Dedifferentiated amniotic fluid mesenchymal stem cell (primary cell): ENCODE measurements around the gene JAM2.
A peak's percentile ranks its signal among the peaks of the same experiment; 100 is the strongest.
"Not testable (repeated sequence)": the region's sequence is repeated elsewhere in the genome, so short reads cannot be mapped to it uniquely, and the experiment has no call there.

ENCODE experiments used
- DNase-seq: peaks from one replicate; pipeline ENCODE4 v3.0.0-alpha.2; 2016; ENCODE audit errors: extremely low spot score

Gene JAM2

GRCh38 chr21:25646474-25646873 lies 7.4 kb downstream of the JAM2 start:
- DNase-seq: no peak

- DNase-seq: no peak
Measured at GRCh38 chr21:25647647-25648046, 8.6 kb downstream of the JAM2 start.

GRCh38 chr21:25649146-25649545 lies 10.1 kb downstream of the JAM2 start:
- DNase-seq: no peak

GRCh38 chr21:25656412-25656811 lies 17.4 kb downstream of the JAM2 start:
- no peak for DNase-seq

GRCh38 chr21:25657140-25657539 lies 18.1 kb downstream of the JAM2 start:
- DNase-seq: no peak

GRCh38 chr21:25658427-25659035 lies 19.5 kb downstream of the JAM2 start:
- no peak for DNase-seq

GRCh38 chr21:25660233-25660632 lies 21.2 kb downstream of the JAM2 start:
- no peak for DNase-seq

GRCh38 chr21:25664491-25664931 lies 25.5 kb downstream of the JAM2 start:
- no peak for DNase-seq

- DNase-seq: peak; percentile 73
Measured at GRCh38 chr21:25670726-25671125, 31.7 kb downstream of the JAM2 start.

GRCh38 chr21:25676451-25676850 lies 37.4 kb downstream of the JAM2 start:
- no peak for DNase-seq

- DNase-seq: no peak
Measured at GRCh38 chr21:25682382-25682781, 43.3 kb downstream of the JAM2 start.

GRCh38 chr21:25687787-25688186 lies 48.7 kb downstream of the JAM2 start:
- no peak for DNase-seq

- no peak for DNase-seq
Measured at GRCh38 chr21:25688275-25689155, 49.5 kb downstream of the JAM2 start.

- no peak for DNase-seq
Measured at GRCh38 chr21:25689226-25689625, 50.2 kb downstream of the JAM2 start.

- DNase-seq: no peak
Measured at GRCh38 chr21:25691976-25692375, 52.9 kb downstream of the JAM2 start.

GRCh38 chr21:25695461-25695860 lies 56.4 kb downstream of the JAM2 start:
- DNase-seq: not testable (repeated sequence)

GRCh38 chr21:25700741-25701140 lies 61.7 kb downstream of the JAM2 start:
- no peak for DNase-seq

GRCh38 chr21:25701529-25701928 lies 62.5 kb downstream of the JAM2 start:
- DNase-seq: no peak

GRCh38 chr21:25708467-25709065 lies 69.5 kb downstream of the JAM2 start:
- peak; percentile 51 for DNase-seq

- no peak for DNase-seq
Measured at GRCh38 chr21:25709684-25710265, 70.7 kb downstream of the JAM2 start.

- no peak for DNase-seq
Measured at GRCh38 chr21:25710550-25710949, 71.5 kb downstream of the JAM2 start.

- not testable (repeated sequence) for DNase-seq
Measured at GRCh38 chr21:25714066-25714465, 75.0 kb downstream of the JAM2 start.
